Adrenal gland (tissue), 5 donors: ENCODE measurements around the gene ZMYND8.
"Not testable (repeated sequence)": the region's sequence is repeated elsewhere in the genome, so short reads cannot be mapped to it uniquely, and the experiment has no call there.

Experiments
- POLR2A ChIP-seq, 2 donors: fragments of 450-650 bp; IDR thresholded peaks; one replicate each; pipeline ENCODE4 v1.6.1; 2017; ENCODE audit warnings: antibody characterized with exemption in 2 of 2, mild to moderate bottlenecking in 2 of 2, moderate library complexity in 1 of 2
- TF ChIP-seq, protein P1 (sequence below), 6 experiments: fragments of 450-650 bp in 4 of 6; fragments of 200-600 bp in 2 of 6; sonication (generic) in 1 of 6; IDR thresholded peaks; 1 replicate in 5 of 6; 2 replicates in 1 of 6; pipeline versions ENCODE4 v1.5.1 to v1.8.0; 2016 to 2021; ENCODE audit warnings: antibody characterized with exemption in 6 of 6, mild to moderate bottlenecking in 2 of 6, moderate library complexity in 1 of 6
- donor health status: DM: no; HTN: no; CAD: no.

DNA sequence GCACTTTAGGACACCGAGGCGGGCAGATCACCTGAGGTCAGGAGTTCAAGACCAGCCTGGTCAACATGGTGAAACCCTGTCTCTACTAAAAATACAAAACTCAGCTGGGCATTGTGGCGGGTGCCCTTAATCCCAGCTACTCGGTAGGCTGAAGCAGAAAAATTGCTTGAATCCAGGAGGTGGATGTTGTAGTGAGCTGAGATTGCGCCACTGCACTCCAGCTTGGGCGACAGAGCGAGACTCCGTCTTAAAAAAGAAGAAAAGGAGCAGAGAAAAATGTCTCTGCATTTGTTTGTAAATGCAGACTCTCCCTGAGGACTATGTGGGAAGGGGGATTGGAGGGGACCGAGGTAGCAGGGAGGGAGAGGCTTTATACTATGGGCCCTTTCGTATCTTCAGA is 149.9 kb downstream of the ZMYND8 start:
- TF ChIP-seq POLR2A (IDR thresholded peaks at IDR 0.05), result not testable (repeated sequence)
- TF ChIP-seq, protein P1, sequence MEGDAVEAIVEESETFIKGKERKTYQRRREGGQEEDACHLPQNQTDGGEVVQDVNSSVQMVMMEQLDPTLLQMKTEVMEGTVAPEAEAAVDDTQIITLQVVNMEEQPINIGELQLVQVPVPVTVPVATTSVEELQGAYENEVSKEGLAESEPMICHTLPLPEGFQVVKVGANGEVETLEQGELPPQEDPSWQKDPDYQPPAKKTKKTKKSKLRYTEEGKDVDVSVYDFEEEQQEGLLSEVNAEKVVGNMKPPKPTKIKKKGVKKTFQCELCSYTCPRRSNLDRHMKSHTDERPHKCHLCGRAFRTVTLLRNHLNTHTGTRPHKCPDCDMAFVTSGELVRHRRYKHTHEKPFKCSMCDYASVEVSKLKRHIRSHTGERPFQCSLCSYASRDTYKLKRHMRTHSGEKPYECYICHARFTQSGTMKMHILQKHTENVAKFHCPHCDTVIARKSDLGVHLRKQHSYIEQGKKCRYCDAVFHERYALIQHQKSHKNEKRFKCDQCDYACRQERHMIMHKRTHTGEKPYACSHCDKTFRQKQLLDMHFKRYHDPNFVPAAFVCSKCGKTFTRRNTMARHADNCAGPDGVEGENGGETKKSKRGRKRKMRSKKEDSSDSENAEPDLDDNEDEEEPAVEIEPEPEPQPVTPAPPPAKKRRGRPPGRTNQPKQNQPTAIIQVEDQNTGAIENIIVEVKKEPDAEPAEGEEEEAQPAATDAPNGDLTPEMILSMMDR (IDR thresholded peaks at IDR 0.05), result not testable (repeated sequence)
